Measurements from ENCODE around the gene GEN1. TPM values are rescaled to one million over a fixed set of nuclear protein-coding genes. Genes with fewer than 3 reads are reported as not detected.
"Not testable (repeated sequence)": the region's sequence is repeated elsewhere in the genome, so short reads cannot be mapped to it uniquely, and the experiment has no call there.

GEN1 gene
- polyA plus RNA-seq, 3 donors: 10.3 to 12.7 (median 11.9) TPM

- DNase-seq (ENCODE audit: low read depth in 3 of 3, low spot score in 2 of 3): peak in 1 of 3 donors; percentile 20
Measured at GRCh38 chr2:17821535-17822444, 67.9 kb downstream of the GEN1 start.

- no peak for DNase-seq (ENCODE audit: low read depth in 3 of 3, low spot score in 2 of 3)
Measured at GRCh38 chr2:17822445-17823117, 68.6 kb downstream of the GEN1 start.

- not testable (repeated sequence) for DNase-seq (ENCODE audit: low read depth in 3 of 3, low spot score in 2 of 3)
Measured at GRCh38 chr2:17823646-17824045, 69.7 kb downstream of the GEN1 start.

GRCh38 chr2:17827316-17827715, 73.4 kb downstream of the GEN1 start:
- peak in 1 of 3 donors; percentile 5 for DNase-seq (ENCODE audit: low read depth in 3 of 3, low spot score in 2 of 3)

GRCh38 chr2:17827785-17828184, 73.8 kb downstream of the GEN1 start:
- no peak for DNase-seq (ENCODE audit: low read depth in 3 of 3, low spot score in 2 of 3)

- peak; percentile 31 to 65 (median 55) for DNase-seq (ENCODE audit: low read depth in 3 of 3, low spot score in 2 of 3)
Measured at GRCh38 chr2:17830053-17831034, 76.4 kb downstream of the GEN1 start.

GRCh38 chr2:17835516-17835915, 81.6 kb downstream of the GEN1 start:
- DNase-seq (ENCODE audit: low read depth in 3 of 3, low spot score in 2 of 3): no peak

Other genes starting within 250 kb of the GEN1 start
- under 1 TPM; 0.07 to 0.20 (median 0.14) TPM for gene RAD51AP2, start 235.7 kb upstream of the GEN1 start, polyA plus RNA-seq (ENCODE audit: insufficient read length in 3 of 3)
- gene VSNL1, start 213.4 kb upstream of the GEN1 start, polyA plus RNA-seq (ENCODE audit: insufficient read length in 3 of 3): 1 to 10 TPM; 2.5 to 6.1 (median 4.6) TPM
- 10 to 100 TPM; 35.8 to 38.0 (median 37.8) TPM for gene SMC6, start 328 bp upstream of the GEN1 start, polyA plus RNA-seq (ENCODE audit: insufficient read length in 3 of 3)
- not detected for gene MSGN1, start 62.3 kb downstream of the GEN1 start, polyA plus RNA-seq (ENCODE audit: insufficient read length in 3 of 3)
- 10 to 100 TPM in 1 of 3 donors, 1 to 10 TPM in 2; 5.4 to 11.8 (median 8.1) TPM for gene KCNS3, start 124.5 kb downstream of the GEN1 start, polyA plus RNA-seq (ENCODE audit: insufficient read length in 3 of 3)

Data from right renal cortex interstitium (tissue), 3 donors.